Dermis blood vessel endothelial cell (primary cell): ENCODE data around the gene SNX32. TPM values are rescaled to one million over a fixed set of nuclear protein-coding genes. Genes with fewer than 3 reads are reported as not detected.

Experiments
- DNase-seq: peaks from one replicate; pipeline ENCODE4 v3.0.0; 2010
- total RNA-seq: library from RNA; depleted of rRNA; stranded (reverse); fragments of >200 nt; gene quantifications from 2 replicates; pipeline ENCODE4 v1.2.3, GENCODE V29; 2014

SNX32 gene
- total RNA-seq, 1 donor from 2014 or later = 0.17 TPM

- no peak for DNase-seq
These were observed 36.1 kb upstream of the SNX32 start for GRCh38 chr11:65797711-65798110.

- DNase-seq = no peak
These were observed 34.9 kb upstream of the SNX32 start for GRCh38 chr11:65798882-65799281.

GRCh38 chr11:65801153-65801987 lies 32.4 kb upstream of the SNX32 start:
- no peak for DNase-seq

GRCh38 chr11:65802841-65803240 lies 30.9 kb upstream of the SNX32 start:
- no peak for DNase-seq

GRCh38 chr11:65803797-65804492 lies 29.8 kb upstream of the SNX32 start:
- DNase-seq = no peak

GRCh38 chr11:65806979-65807378 lies 26.8 kb upstream of the SNX32 start:
- DNase-seq = no peak

GRCh38 chr11:65808744-65809341 lies 24.9 kb upstream of the SNX32 start:
- DNase-seq = no peak

- DNase-seq = no peak
These were observed 24.3 kb upstream of the SNX32 start for GRCh38 chr11:65809496-65809895.

GRCh38 chr11:65810046-65810868 lies 23.5 kb upstream of the SNX32 start:
- no peak for DNase-seq

GRCh38 chr11:65811764-65812475 lies 21.8 kb upstream of the SNX32 start:
- no peak for DNase-seq

- peak; percentile 10 for DNase-seq
These were observed 19.4 kb upstream of the SNX32 start for GRCh38 chr11:65814131-65814985.

- DNase-seq = no peak
These were observed 18.7 kb upstream of the SNX32 start for GRCh38 chr11:65814986-65815565.

- no peak for DNase-seq
These were observed 17.1 kb upstream of the SNX32 start for GRCh38 chr11:65816696-65817095.

GRCh38 chr11:65817312-65817834 lies 16.4 kb upstream of the SNX32 start:
- no peak for DNase-seq

GRCh38 chr11:65817835-65818680 lies 15.7 kb upstream of the SNX32 start:
- peak; percentile 92 for DNase-seq

GRCh38 chr11:65821107-65821506 lies 12.7 kb upstream of the SNX32 start:
- DNase-seq = no peak

GRCh38 chr11:65822776-65823528 lies 10.8 kb upstream of the SNX32 start:
- DNase-seq = no peak

- DNase-seq = no peak
These were observed 6.6 kb upstream of the SNX32 start for GRCh38 chr11:65826984-65827735.
